ENCODE measurements around the gene AP3B1. TPM values are rescaled to one million over a fixed set of nuclear protein-coding genes. Genes with fewer than 3 reads are reported as not detected.
A peak's percentile ranks its signal among the peaks of the same experiment; 100 is the strongest.
"Not testable (repeated sequence)": the region's sequence is repeated elsewhere in the genome, so short reads cannot be mapped to it uniquely, and the experiment has no call there.

The AP3B1 gene
- total RNA-seq, 1 donor = 18.9 TPM

GRCh38 chr5:78251663-78252284 is 42.7 kb downstream of the AP3B1 start:
- no peak for DNase-seq (ENCODE audit: low read depth in 2 of 3, low spot score in 2 of 3)

GRCh38 chr5:78245136-78245535 is 49.4 kb downstream of the AP3B1 start:
- no peak for DNase-seq (ENCODE audit: low read depth in 2 of 3, low spot score in 2 of 3)

GRCh38 chr5:78243639-78244038 is 50.9 kb downstream of the AP3B1 start:
- no peak for DNase-seq (ENCODE audit: low read depth in 2 of 3, low spot score in 2 of 3)

- DNase-seq (ENCODE audit: low read depth in 2 of 3, low spot score in 2 of 3) = no peak
Measured at GRCh38 chr5:78243091-78243490, 51.4 kb downstream of the AP3B1 start.

- DNase-seq (ENCODE audit: low read depth in 2 of 3, low spot score in 2 of 3) = no peak
Measured at GRCh38 chr5:78242001-78242400, 52.5 kb downstream of the AP3B1 start.

GRCh38 chr5:78237911-78238310 is 56.6 kb downstream of the AP3B1 start:
- DNase-seq (ENCODE audit: low read depth in 2 of 3, low spot score in 2 of 3) = no peak

- no peak for DNase-seq (ENCODE audit: low read depth in 2 of 3, low spot score in 2 of 3)
Measured at GRCh38 chr5:78236046-78236445, 58.5 kb downstream of the AP3B1 start.

GRCh38 chr5:78235289-78235688 is 59.2 kb downstream of the AP3B1 start:
- DNase-seq (ENCODE audit: low read depth in 2 of 3, low spot score in 2 of 3) = no peak

GRCh38 chr5:78234804-78235203 is 59.7 kb downstream of the AP3B1 start:
- DNase-seq (ENCODE audit: low read depth in 2 of 3, low spot score in 2 of 3) = no peak

GRCh38 chr5:78232163-78232562 is 62.3 kb downstream of the AP3B1 start:
- DNase-seq (ENCODE audit: low read depth in 2 of 3, low spot score in 2 of 3) = no peak

- no peak for DNase-seq (ENCODE audit: low read depth in 2 of 3, low spot score in 2 of 3)
Measured at GRCh38 chr5:78224358-78224757, 70.1 kb downstream of the AP3B1 start.

GRCh38 chr5:78221964-78222451 is 72.5 kb downstream of the AP3B1 start:
- DNase-seq (ENCODE audit: low read depth in 2 of 3, low spot score in 2 of 3) = peak in 2 of 3 donors; percentile 12 to 31

- peak in 1 of 3 donors; percentile 11 for DNase-seq (ENCODE audit: low read depth in 2 of 3, low spot score in 2 of 3)
Measured at GRCh38 chr5:78221467-78221866, 73.0 kb downstream of the AP3B1 start.

GRCh38 chr5:78215972-78216371 is 78.5 kb downstream of the AP3B1 start:
- no peak for DNase-seq (ENCODE audit: low read depth in 2 of 3, low spot score in 2 of 3)

- no peak for DNase-seq (ENCODE audit: low read depth in 2 of 3, low spot score in 2 of 3)
Measured at GRCh38 chr5:78215565-78215964, 78.9 kb downstream of the AP3B1 start.

- DNase-seq (ENCODE audit: low read depth in 2 of 3, low spot score in 2 of 3) = no peak
Measured at GRCh38 chr5:78213799-78214198, 80.7 kb downstream of the AP3B1 start.

GRCh38 chr5:78211052-78211451 is 83.4 kb downstream of the AP3B1 start:
- DNase-seq (ENCODE audit: low read depth in 2 of 3, low spot score in 2 of 3) = no peak

- DNase-seq (ENCODE audit: low read depth in 2 of 3, low spot score in 2 of 3) = no peak
Measured at GRCh38 chr5:78204241-78204640, 90.3 kb downstream of the AP3B1 start.

GRCh38 chr5:78203815-78204214 is 90.7 kb downstream of the AP3B1 start:
- no peak for DNase-seq (ENCODE audit: low read depth in 2 of 3, low spot score in 2 of 3)

GRCh38 chr5:78190402-78190801 is 104.1 kb downstream of the AP3B1 start:
- DNase-seq (ENCODE audit: low read depth in 2 of 3, low spot score in 2 of 3) = no peak

GRCh38 chr5:78188681-78189080 is 105.8 kb downstream of the AP3B1 start:
- not testable (repeated sequence) for DNase-seq (ENCODE audit: low read depth in 2 of 3, low spot score in 2 of 3)

GRCh38 chr5:78187172-78187571 is 107.3 kb downstream of the AP3B1 start:
- no peak for DNase-seq (ENCODE audit: low read depth in 2 of 3, low spot score in 2 of 3)

- no peak for DNase-seq (ENCODE audit: low read depth in 2 of 3, low spot score in 2 of 3)
Measured at GRCh38 chr5:78182838-78183237, 111.7 kb downstream of the AP3B1 start.

Measured in hematopoietic multipotent progenitor cell (in vitro differentiated cells).